ENCODE measurements around the gene HACL1.

Gene HACL1

GRCh38 chr3:15513116-15513515 is 88.3 kb downstream of the HACL1 start:
- Histone ChIP-seq H3K4me3 (ENCODE audit: low read length) (no peak overlapping the region), H3K36me3 (ENCODE audit: control insufficient read depth, insufficient read depth, low read length) (no peaks in the 10 kb centered on the region), H3K9ac (ENCODE audit: low read length) (no peak overlapping the region), H3K27me3 (ENCODE audit: control insufficient read depth, insufficient read depth, low read length) (no peaks in the 10 kb centered on the region), H3K4me1 (ENCODE audit: control insufficient read depth, insufficient read depth, low read length) (peaks cover 10% of the 10 kb centered on the region), H3K27ac (ENCODE audit: low read depth, low read length) (no peak overlapping the region)

GRCh38 chr3:15512166-15512565 is 89.2 kb downstream of the HACL1 start:
- H3K27me3 ChIP-seq (ENCODE audit: control insufficient read depth, insufficient read depth, low read length): no peaks in the 10 kb centered on the region
- H3K9ac ChIP-seq (ENCODE audit: low read length): no peak overlapping the region
- H3K36me3 ChIP-seq (ENCODE audit: control insufficient read depth, insufficient read depth, low read length): no peaks in the 10 kb centered on the region
- peaks cover 10% of the 10 kb centered on the region for H3K4me1 ChIP-seq (ENCODE audit: control insufficient read depth, insufficient read depth, low read length)
- H3K4me3 ChIP-seq (ENCODE audit: low read length): no peak overlapping the region
- no peak overlapping the region for H3K27ac ChIP-seq (ENCODE audit: low read depth, low read length)

DNA sequence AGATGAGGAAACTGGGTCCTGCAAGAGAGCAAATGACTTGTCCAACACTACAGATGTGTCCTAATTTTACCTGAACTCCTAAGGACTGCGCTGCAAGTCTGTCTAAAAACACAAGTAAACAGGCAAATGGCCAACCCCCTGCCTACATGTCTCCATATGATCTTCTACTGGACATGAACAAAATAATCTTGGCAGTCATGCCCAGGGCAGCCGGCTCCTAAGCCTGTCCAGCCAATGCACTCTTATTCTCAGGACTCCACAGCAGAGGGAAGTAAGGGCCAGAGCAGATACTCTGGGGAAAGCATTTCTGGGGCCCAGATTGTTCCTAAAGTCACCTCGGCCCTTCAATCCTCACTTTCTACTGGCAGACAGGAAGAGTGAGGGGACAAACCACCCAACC is 90.2 kb downstream of the HACL1 start:
- Histone ChIP-seq H3K27ac (ENCODE audit: low read depth, low read length) (no peak overlapping the region), H3K4me3 (ENCODE audit: low read length) (no peak overlapping the region), H3K4me1 (ENCODE audit: control insufficient read depth, insufficient read depth, low read length) (peaks cover 10% of the 10 kb centered on the region)

More for the DNA sequence above, 90.2 kb downstream of the HACL1 start:
- no peaks in the 10 kb centered on the region for H3K27me3 ChIP-seq (ENCODE audit: control insufficient read depth, insufficient read depth, low read length)
- H3K9ac ChIP-seq (ENCODE audit: low read length): no peak overlapping the region
- H3K36me3 ChIP-seq (ENCODE audit: control insufficient read depth, insufficient read depth, low read length): no peaks in the 10 kb centered on the region

Data from rectal smooth muscle tissue (tissue), 1 donor.